DND-41 (cell line): ENCODE results near the gene NCLN.

ENCODE experiments used
- ATAC-seq: fragments of 200-7000 bp; cut with Tn5 transposase; 3 replicates; pipeline ENCODE4 v1.9.1; 2021; ENCODE audit warnings: low read depth; ENCODE audit not compliant: insufficient read depth
- DNase-seq: peaks from one replicate; pipeline ENCODE4 v3.0.0-alpha.2; 2020
- H2AFZ ChIP-seq: 2 replicates; pipeline ENCODE4 v1.6.0; 2012; ENCODE audit warnings: low read depth, low read length
- H3K27ac ChIP-seq: 2 replicates; pipeline ENCODE4 v1.5.1; 2012; ENCODE audit warnings: low read length, inconsistent platforms
- H3K27me3 ChIP-seq: fragments of 200-600 bp; sonication (generic); 2 replicates; pipeline ENCODE4 v1.6.0; 2012; ENCODE audit warnings: low read length, mild to moderate bottlenecking, inconsistent platforms; ENCODE audit not compliant: insufficient read depth, poor library complexity
- H3K36me3 ChIP-seq: 2 replicates; pipeline ENCODE4 v1.5.1; 2012; ENCODE audit warnings: low read length, inconsistent platforms; ENCODE audit not compliant: insufficient read depth
- H3K4me1 ChIP-seq: 2 replicates; pipeline ENCODE4 v1.5.1; 2012; ENCODE audit warnings: mild to moderate bottlenecking, low read length; ENCODE audit not compliant: insufficient read depth
- H3K4me2 ChIP-seq: 2 replicates; pipeline ENCODE4 v1.6.0; 2012; ENCODE audit warnings: mild to moderate bottlenecking, moderate library complexity, low read length, inconsistent platforms; ENCODE audit not compliant: insufficient read depth
- H3K4me3 ChIP-seq, 2 experiments: fragments of 200-600 bp in 1 of 2; shearing (Covaris generic) in 1 of 2; 2 replicates each; pipeline ENCODE4 v1.5.1; 2012 to 2016; ENCODE audit warnings: inconsistent platforms in 2 of 2, low read length in 2 of 2, mild to moderate bottlenecking in 2 of 2, low read depth in 1 of 2, moderate library complexity in 1 of 2
- H3K79me2 ChIP-seq: 2 replicates; pipeline ENCODE4 v1.6.0; 2012; ENCODE audit warnings: low read length, inconsistent platforms; ENCODE audit not compliant: insufficient read depth
- H3K9ac ChIP-seq: 2 replicates; pipeline ENCODE4 v1.6.0; 2012; ENCODE audit warnings: low read depth, mild to moderate bottlenecking, inconsistent platforms, low read length, moderate library complexity
- H3K9me3 ChIP-seq: 2 replicates; pipeline ENCODE4 v1.5.1; 2012; ENCODE audit warnings: low read length, moderate library complexity, mild to moderate bottlenecking, inconsistent platforms; ENCODE audit not compliant: insufficient read depth, severe bottlenecking
- H4K20me1 ChIP-seq: 2 replicates; pipeline ENCODE4 v1.6.0; 2012; ENCODE audit warnings: low read length; ENCODE audit not compliant: insufficient read depth
- CTCF ChIP-seq: IDR thresholded peaks from 2 replicates; pipeline ENCODE4 v1.5.1; 2012; ENCODE audit warnings: borderline replicate concordance, low read length, moderate library complexity, mild to moderate bottlenecking; ENCODE audit not compliant: poor library complexity, severe bottlenecking; ENCODE audit errors: extremely low read depth
- EZH2 ChIP-seq: IDR thresholded peaks from 3 replicates; pipeline ENCODE4 v1.6.1; 2012; ENCODE audit warnings: borderline replicate concordance, low read depth, mild to moderate bottlenecking, moderate library complexity, low read length, inconsistent platforms; ENCODE audit not compliant: severe bottlenecking

Gene NCLN

GRCh38 chr19:3150739-3151329 is 34.9 kb upstream of the NCLN start:
- peaks cover 5% of the 10 kb centered on the region for H3K9me3 ChIP-seq
- H3K27ac ChIP-seq, result peak overlapping the region; percentile 93
- peaks cover 59% of the 10 kb centered on the region for H4K20me1 ChIP-seq
- H3K4me1 ChIP-seq, result peaks cover 95% of the 10 kb centered on the region
- no peak overlapping the region for H3K9ac ChIP-seq
- H3K79me2 ChIP-seq, result peaks cover 98% of the 10 kb centered on the region
- DNase-seq (no peak), ATAC-seq (no peak)
- H3K27me3 ChIP-seq, result no peaks in the 10 kb centered on the region
- H3K36me3 ChIP-seq, result peaks cover 98% of the 10 kb centered on the region
- H3K4me2 ChIP-seq, result peak overlapping the region; percentile 25
- TF ChIP-seq EZH2 (no peak), CTCF (no peak)
- H2AFZ ChIP-seq, result no peak overlapping the region
- peak overlapping the region in 1 of 2 experiments; percentile 20; a peak in 1 of 4 replicates for H3K4me3 ChIP-seq

GRCh38 chr19:3151563-3152418 is 33.9 kb upstream of the NCLN start:
- peak overlapping the region; percentile 93 for H3K27ac ChIP-seq
- peaks cover 98% of the 10 kb centered on the region for H3K36me3 ChIP-seq
- no peaks in the 10 kb centered on the region for H3K27me3 ChIP-seq
- peaks cover 52% of the 10 kb centered on the region for H4K20me1 ChIP-seq
- TF ChIP-seq CTCF (no peak), EZH2 (no peak)
- H3K4me1 ChIP-seq, result peaks cover 90% of the 10 kb centered on the region
- H2AFZ ChIP-seq, result no peak overlapping the region
- peaks cover 98% of the 10 kb centered on the region for H3K79me2 ChIP-seq
- peaks cover 5% of the 10 kb centered on the region for H3K9me3 ChIP-seq
- no peak for ATAC-seq
- no peak overlapping the region for H3K9ac ChIP-seq
- H3K4me3 ChIP-seq, result no peak overlapping the region
- no peak for DNase-seq
- peak overlapping the region; percentile 25 for H3K4me2 ChIP-seq

- H3K79me2 ChIP-seq, result peaks cover 97% of the 10 kb centered on the region
- H4K20me1 ChIP-seq, result peaks cover 48% of the 10 kb centered on the region
- no peak for ATAC-seq
- H3K36me3 ChIP-seq, result peaks cover 98% of the 10 kb centered on the region
- no peak overlapping the region for H3K9ac ChIP-seq
- TF ChIP-seq EZH2 (no peak), CTCF (no peak)
- H2AFZ ChIP-seq, result no peak overlapping the region
- peak overlapping the region; percentile 25 for H3K4me2 ChIP-seq
- no peaks in the 10 kb centered on the region for H3K27me3 ChIP-seq
- no peak overlapping the region for H3K4me3 ChIP-seq
- H3K9me3 ChIP-seq, result peaks cover 5% of the 10 kb centered on the region
- DNase-seq, result no peak
- H3K27ac ChIP-seq, result peak overlapping the region; percentile 93
- peaks cover 84% of the 10 kb centered on the region for H3K4me1 ChIP-seq
Observed at GRCh38 chr19:3152419-3152780, 33.3 kb upstream of the NCLN start.
